Inferior parietal cortex (tissue), 1 donor: ENCODE results near the gene PDXP.
A peak's percentile ranks its signal among the peaks of the same experiment; 100 is the strongest.
"Not testable (repeated sequence)": the region's sequence is repeated elsewhere in the genome, so short reads cannot be mapped to it uniquely, and the experiment has no call there.

Source experiments
- DNase-seq: peaks from one replicate; pipeline ENCODE4 v3.0.0-alpha.2; 2016; ENCODE audit errors: extremely low spot score

Gene PDXP

GRCh38 chr22:37647317-37647716 lies 11.2 kb upstream of the PDXP start:
- DNase-seq: no peak

- no peak for DNase-seq
Observed at GRCh38 chr22:37647928-37648327, 10.6 kb upstream of the PDXP start.

GRCh38 chr22:37650463-37651136 lies 7.9 kb upstream of the PDXP start:
- no peak for DNase-seq

- no peak for DNase-seq
Observed at GRCh38 chr22:37654563-37655251, 3.8 kb upstream of the PDXP start.

- DNase-seq: no peak
Observed at GRCh38 chr22:37655252-37655563, 3.3 kb upstream of the PDXP start.

- not testable (repeated sequence) for DNase-seq
Observed at GRCh38 chr22:37656583-37656982, 1.9 kb upstream of the PDXP start.

- DNase-seq: no peak
Observed at GRCh38 chr22:37657590-37658132, 862 bp upstream of the PDXP start.

GRCh38 chr22:37659066-37659896 lies 758 bp downstream of the PDXP start:
- no peak for DNase-seq

- DNase-seq: no peak
Observed at GRCh38 chr22:37659897-37660708, 1.6 kb downstream of the PDXP start.

- no peak for DNase-seq
Observed at GRCh38 chr22:37660709-37661045, 2.2 kb downstream of the PDXP start.

GRCh38 chr22:37661160-37661924 lies 2.8 kb downstream of the PDXP start:
- no peak for DNase-seq

GRCh38 chr22:37662039-37662438 lies 3.5 kb downstream of the PDXP start:
- DNase-seq: no peak

GRCh38 chr22:37663521-37664140 lies 5.1 kb downstream of the PDXP start:
- no peak for DNase-seq

- peak; percentile 85 for DNase-seq
Observed at GRCh38 chr22:37664249-37665101, 6.0 kb downstream of the PDXP start.

- no peak for DNase-seq
Observed at GRCh38 chr22:37665487-37665886, 7.0 kb downstream of the PDXP start.

- no peak for DNase-seq
Observed at GRCh38 chr22:37669586-37669985, 11.1 kb downstream of the PDXP start.

- no peak for DNase-seq
Observed at GRCh38 chr22:37672206-37672919, 13.8 kb downstream of the PDXP start.

- DNase-seq: no peak
Observed at GRCh38 chr22:37672920-37673455, 14.5 kb downstream of the PDXP start.

- DNase-seq: no peak
Observed at GRCh38 chr22:37674248-37674647, 15.7 kb downstream of the PDXP start.
